GM18868 (cell line): Measurements from ENCODE around the gene DNAJC12.
A peak's percentile ranks its signal among the peaks of the same experiment; 100 is the strongest.
"Not testable (repeated sequence)": the region's sequence is repeated elsewhere in the genome, so short reads cannot be mapped to it uniquely, and the experiment has no call there.

Source experiments
- ATAC-seq: cut with Tn5 transposase; IDR thresholded peaks from one replicate; pipeline ENCODE4 v1.9.1; 2021; ENCODE audit warnings: mild to moderate bottlenecking, moderate library complexity; ENCODE audit not compliant: unreplicated experiment

The DNAJC12 gene

DNA sequence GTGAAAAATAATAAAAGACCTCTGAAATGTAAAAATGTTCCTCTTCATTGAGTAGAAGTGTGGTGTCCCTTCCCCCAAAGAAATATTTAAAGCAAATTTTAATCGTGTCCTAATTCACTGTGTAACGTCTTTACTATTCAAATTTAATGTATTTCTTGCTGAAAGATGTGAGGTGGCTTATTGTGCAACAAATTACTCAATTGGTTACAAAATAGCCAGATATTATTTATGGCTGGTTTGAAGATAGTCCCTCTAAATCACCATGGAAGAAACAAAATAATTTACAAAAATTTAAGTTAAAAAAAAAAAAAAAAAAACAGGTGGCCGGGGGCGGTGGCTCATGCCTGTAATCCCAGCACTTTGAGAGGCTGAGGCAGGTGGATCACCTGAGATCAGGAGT, 43.7 kb downstream of the DNAJC12 start:
- no peak for ATAC-seq

DNA sequence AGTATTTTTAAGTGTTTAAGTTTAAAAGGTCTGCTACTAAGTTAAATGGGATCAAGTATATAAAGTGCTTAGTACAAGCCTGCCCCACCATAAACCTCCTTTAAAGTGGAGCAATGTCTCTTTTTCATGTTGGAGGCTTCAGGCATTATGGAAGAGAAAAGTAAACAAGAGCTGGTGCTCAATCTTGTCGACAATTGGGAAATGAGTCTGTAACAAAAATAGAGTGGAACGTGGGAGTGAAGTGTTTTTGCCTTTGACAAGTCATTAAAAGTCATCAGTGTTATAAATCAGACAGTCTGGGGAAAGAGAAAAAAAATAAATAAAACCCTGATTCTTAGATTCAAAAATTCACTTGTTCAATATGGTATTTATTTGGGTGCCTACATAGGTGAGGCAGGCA, 44.7 kb downstream of the DNAJC12 start:
- ATAC-seq, result no peak

DNA sequence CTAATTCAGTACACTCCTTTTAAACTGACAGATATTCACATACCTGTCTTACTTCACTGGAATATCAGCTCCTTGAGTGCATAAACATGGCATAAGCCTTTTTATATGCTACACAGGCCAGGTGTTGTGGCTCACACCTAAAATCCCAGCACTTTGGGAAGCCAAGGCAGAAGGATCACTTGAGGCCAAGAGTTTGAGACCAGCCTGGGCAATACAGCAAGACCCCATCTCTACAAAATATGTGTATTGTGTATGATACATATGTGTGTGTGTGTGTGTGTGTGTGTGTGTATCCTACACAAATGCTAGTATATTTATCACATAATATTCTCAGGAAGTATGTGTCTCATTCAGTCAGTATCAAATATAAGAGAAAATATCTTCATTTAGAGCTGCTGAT, 45.3 kb downstream of the DNAJC12 start:
- no peak for ATAC-seq

DNA sequence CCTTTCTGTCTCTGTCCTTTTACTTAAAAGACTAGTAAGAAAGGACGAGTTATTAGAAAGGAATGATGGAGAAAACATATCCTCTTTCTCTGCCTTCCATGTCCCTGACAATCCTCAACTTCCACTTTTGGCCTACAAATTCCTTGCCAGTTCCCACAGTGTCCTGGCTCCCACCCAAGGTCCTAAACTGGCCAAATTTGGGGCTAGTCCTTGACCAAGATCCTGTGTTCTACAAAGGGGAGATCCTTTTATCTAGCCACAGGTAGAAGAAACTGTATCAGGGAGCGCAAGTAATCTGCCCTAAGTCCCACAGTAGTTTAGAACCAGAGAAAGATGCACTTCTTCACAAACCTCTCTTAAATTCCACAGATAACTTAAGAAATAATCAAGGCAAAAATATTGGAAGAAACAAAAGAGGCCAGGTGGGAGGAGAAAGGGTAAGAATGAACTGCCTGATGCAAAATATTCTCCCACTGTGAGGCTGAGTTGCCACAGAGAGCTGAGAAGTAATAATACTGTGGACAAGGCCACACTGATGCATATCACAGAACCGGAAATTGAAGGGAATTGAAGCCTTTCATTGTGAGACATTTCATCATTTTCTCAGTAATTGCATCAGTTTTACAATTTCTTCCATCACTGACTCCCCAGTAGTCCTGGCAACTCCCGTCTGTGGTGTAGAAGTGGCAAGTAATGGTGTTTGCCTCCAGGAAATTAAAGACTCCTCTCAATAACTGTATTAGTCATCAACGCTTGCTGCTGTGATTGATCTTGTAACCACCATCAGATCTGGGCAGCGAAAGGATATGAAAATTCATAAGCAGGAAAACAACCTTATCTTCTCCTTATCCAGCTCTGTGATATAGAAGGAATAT, 47.2 kb downstream of the DNAJC12 start:
- peak; percentile 56 for ATAC-seq

DNA sequence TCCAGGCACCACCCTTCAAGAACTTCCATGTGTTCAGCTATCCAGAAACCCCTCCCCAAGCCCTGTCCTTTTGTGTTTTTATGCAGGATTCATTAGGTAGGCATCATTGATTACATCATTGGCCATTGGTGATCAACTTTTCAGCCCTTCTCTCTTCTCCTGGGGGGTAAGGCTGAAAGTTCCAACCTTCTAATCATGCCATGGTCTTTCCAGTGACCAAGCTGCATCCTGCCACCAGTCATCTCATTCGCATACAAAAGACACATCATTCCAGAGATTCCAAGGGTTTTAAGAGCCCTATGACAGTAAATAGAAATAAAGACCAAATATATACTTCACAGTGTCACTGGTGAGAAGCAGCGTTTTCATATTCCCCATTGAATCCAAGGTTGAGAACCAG, 48.2 kb downstream of the DNAJC12 start:
- ATAC-seq, result no peak

DNA sequence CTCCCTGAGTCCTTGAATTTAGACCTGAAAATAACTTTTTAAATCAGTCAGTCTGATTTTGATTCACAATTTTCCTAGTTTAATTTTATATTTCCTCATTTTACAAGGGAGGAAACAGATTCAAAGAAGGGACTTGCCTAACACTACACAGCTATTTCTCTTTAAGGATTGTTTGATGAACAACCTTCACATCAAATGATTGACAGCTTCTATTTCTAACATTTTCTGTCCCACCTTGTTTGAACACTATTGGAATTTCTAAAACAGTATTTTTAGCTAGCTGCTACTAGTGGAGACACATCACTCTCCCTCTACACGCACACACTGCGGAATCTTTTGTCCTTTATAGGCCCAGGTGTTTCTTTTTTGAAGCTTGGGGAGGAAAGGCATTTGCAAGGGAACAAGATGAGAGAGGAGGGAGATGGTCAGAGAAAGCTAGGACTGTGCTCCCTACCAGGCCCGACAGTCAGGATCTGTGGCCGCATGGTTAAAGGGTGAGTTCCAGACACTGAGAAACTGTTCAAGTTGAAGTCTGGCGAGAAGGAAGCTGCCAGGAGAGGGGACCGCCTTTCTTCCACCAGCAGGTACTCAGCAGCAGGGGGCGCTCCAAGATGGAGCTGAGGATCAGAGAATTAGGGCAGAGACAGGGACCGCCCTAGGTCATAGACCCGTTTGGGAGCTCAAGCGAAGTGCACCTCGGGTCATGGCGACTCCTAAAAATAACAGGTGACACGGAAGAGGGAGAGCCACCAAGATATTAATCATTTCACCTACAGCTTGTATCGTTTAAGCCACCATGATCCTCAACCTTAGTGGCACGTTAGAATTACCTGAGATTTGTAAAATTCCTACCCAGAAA, 49.7 kb downstream of the DNAJC12 start:
- peak; percentile 69 for ATAC-seq

DNA sequence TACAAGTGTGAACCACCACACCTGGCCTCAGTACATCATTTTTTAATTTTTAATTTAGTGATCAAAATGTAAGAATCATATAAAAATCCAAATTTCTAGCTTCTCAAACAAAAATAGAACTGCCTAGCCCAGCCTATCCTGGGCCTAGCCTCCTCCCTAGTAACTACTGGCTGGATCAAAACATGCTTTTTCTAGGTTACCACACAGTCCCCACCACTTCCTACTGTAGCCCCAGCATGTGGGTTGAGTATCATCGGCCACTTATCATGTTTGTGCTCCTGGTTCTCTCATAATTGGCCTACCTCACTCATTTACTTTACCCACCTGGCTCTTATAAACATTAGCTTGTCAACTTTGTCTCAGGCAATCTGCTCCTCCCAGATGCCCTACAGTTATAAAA, 52.9 kb downstream of the DNAJC12 start:
- ATAC-seq, result no peak

DNA sequence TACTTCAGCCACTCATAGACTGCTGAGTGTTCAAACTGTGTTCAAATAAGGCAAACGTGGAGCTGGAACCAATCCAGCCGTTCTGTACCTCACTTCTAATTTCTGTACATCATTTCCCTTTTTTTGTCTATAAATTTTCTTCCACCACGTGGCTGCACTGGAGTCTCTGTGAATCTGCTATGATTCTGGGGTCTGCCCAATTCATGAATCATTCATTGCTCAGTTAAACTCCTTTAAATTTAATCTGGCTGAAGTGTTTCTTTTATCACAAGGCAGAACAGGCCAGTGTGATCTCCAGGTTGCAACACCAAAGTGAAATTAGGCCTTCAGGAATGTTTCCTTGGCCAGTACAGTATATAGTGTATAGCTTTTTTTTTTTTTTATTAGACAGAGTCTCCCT, 53.5 kb downstream of the DNAJC12 start:
- ATAC-seq, result no peak

DNA sequence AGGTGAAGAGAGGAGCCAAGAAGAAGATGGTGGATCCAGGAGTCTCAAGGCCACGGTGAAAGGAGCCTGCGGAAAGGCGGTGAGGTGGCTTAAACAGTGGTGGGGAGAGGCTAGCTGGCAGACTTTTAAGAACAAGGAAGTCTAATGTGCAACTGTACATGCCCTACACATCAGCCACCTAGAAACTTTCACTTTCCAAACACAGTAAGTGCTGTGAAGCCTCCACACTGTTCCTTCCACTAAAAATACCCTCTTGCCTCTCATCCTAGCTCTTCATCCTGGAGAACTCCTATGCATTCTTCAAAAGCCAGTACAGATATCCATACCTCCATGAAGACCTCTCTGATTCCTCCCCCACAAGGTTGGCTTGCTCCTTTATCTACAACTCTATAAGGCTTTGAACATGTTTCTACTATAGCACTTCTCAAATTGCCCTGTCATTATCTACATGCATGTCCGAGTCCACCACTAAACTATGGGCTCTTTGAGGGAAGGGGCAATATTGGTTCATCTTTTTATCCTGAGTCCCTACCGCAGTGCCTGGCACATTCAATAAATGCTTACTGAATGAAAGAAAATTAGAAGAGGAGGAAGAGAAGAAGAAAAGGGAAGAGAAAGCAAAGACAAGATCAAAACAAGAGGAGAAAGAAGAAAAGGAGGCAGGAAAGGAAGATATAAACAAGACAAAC, 54.2 kb downstream of the DNAJC12 start:
- ATAC-seq, result peak; percentile 50

DNA sequence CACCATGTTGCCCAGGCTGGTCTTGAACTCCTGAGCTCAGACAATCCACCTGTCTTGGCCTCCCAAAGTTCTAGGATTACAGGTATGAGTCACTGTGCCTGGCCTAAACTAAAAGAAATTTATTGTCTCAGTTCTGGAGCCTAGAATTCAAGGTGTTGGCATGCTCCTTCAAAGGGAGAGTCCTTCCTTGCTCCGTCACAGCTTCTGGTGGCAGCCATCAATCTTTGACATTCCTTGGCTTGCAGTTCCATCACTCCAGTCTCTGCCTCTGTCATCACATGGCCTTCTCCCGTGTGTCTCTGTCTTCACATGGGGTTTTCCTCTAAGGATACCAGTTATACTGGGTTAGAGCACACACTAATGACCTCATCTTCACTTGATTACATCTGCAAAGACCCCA, 55.5 kb downstream of the DNAJC12 start:
- ATAC-seq, result no peak

DNA sequence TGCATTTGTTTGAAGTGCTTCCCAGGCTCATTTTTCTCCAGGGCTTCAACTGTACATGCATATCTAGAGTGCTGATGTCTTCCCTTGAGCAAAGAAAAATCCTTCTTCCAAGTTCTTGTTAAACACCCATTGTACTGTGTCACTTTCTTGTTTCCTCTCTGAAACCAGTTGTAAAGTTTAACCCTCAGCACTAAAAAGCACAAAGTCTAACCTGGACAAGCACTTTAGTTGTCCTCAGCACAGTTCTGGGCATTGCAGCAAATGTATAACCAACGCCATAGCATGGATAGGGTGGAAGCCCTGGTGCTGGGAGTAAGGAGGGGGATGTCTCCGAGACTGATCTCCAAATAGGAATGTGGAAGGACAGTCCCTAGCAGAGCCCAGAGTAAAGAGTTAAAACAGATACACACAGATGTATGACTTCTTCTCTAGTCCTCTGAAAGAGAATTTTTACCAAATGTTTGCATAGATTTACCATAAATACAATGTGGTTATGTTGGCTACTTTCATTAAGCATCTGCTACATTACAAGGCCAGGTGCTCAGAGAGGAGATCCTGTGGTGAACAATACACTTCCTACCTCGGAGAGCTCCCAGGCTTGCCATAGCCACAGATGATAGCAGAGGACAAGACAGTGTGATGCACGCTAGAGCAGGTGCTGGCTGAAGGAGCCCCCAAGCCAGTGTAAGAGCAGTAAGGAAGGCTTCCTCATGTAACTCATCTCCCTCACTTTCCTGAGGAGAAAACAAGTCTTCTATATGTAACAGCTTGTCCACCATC, 57.0 kb downstream of the DNAJC12 start:
- ATAC-seq, result peak; percentile 53

DNA sequence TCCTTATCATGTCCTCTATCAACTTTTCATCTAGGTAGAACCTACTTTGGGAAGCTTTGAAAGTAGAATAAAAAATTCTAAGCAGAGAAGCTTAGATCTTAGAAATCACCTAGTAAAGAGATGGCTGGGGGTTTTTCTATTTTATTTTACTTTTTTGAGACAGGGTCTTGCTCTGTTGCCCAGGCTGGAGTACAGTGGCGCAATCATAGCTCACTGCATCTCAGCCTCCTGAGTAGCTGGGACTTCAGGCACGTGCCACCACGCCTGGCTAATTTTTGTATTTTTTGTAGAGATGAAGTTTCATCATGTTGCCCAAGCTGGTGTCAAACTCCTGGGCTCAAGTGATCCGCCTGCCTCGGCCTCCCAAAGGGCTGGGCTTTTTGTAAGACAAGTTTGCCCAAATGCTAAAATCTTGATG, 57.8 kb downstream of the DNAJC12 start:
- not testable (repeated sequence) for ATAC-seq

DNA sequence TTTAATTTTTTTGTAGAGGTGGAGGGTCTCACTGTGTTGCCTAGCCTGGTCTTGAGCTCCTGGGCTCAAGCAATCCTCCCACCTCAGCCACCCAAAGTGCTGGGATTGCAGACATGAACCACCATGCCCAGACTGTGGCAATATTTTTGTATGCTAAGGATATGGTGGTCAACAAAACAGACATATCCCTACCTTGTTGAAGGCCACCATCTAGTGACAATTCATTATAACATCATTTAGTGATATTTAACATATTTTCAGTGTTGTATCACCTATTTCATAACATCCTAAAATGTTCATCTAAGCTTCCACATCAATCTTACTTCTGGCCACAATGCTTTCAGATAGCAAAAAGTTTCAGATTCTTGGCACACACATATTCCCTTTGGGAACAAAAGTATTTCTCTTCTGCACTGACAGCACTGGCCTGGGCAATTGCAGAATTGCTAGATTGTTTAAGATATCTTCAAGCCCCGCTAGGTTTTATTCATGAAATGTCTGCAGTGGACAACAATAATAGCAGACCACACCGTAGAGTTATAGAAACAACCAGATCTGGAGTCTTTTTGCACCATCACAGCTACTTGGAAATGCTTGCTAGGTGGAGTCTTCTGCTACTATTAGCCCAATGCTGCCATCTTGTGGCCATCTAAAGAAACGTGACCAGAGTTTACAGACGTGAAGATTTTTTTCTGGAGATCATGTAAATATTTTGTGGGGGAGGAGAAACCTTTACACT, 58.4 kb downstream of the DNAJC12 start:
- ATAC-seq, result peak; percentile 44

DNA sequence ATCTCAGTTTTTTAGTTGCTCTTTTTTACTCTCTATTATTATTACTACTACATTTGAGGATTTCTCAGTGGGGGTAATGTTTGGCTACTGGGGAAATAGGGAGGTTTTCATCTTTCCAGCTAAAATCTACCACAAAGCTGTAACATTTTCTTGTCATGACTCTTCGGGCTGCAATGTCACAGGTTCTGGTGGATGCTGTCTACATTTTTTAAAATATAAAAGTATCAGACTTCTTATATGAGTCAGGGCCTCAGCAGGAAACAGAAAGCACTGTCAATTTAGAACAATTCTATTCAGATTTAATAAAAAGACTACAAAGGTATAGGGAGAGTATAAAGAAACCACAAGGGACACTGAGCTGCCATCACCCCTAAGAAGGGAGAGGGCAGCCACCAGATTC, 61.6 kb downstream of the DNAJC12 start:
- no peak for ATAC-seq

DNA sequence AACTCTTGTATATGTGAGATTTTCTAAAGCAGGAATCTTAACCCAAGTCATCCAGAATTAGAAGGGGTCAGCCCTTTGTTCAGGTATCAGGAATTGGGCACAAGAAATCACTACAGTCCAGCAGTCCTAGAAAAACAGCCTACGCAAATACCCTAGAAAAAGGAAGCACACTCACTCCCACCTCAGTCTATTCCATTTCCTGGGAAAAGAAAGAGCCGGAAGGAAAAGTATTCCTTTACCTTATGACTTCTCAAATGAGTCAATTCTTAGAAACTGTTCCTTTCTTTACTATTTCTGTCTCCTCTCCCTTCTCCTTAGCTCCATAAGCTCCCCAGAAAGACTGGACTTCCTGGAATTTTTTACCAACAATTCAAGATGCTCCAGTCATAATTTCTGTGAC, 62.7 kb downstream of the DNAJC12 start:
- no peak for ATAC-seq

DNA sequence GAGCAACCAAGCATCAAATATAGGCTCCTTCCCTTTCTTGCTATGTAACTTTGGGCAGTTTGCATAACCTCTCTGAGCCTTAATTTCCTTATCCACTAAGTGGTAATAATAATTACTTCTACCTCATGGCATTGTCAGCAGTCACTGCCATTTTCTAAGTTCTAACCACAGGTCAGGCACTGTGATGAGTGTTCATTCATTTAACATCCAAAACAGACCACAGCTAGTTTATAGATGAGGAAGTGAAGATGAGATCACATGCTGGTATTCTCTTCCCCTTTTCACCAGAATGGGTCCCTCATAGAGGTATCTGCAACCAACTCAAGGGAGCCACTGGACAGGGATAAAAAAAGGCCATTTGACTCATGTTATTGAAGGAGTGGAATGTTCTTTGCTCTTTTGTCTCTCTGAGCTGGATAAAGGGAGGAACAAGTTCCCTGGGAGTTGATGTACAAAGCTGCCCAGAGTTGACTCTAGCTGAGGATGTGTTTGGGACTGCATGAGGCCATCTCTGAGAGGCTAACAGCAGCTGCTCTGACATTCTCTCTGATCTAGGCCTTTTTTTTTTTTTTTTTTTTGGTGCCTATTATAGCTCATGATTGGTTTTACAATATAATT, 65.0 kb downstream of the DNAJC12 start:
- ATAC-seq, result peak; percentile 92

DNA sequence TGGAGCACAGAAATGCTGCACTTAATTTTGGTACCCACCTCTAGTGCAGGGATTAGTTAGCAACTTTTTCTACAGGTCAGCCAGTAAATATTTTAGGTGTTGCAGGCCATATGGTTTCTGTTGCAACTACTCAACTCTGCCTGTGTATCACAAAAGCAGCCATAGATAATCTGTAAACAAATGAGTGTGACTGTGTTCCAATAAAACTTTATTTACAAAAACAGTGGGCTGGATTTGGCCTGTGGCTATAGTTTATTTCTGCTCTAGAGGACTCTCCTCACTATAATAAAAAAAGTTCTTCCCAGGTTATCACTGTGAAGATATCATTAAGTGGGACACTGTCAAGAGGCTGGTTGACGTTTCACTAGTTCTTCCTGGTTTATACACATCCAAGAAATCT, 65.8 kb downstream of the DNAJC12 start:
- ATAC-seq, result no peak

DNA sequence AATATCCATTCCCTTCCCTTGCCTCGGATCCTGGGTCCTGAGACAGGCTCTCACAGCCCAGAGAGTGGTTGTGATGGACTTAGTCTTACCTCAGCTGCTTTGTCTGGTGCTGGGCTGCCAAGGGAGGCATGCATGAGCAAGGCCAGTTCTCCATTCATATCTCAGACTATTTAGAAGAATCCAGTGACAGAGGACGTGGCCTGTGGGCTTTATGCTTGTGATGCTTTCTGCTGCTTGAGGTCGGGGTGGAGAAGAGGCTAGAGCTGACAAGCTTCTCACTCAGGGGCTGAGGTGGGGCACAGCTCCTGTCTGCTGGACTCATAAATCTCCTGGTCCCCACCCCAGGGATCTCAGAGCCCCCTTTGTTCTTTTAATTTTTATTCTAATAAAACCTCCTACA, 66.8 kb downstream of the DNAJC12 start:
- peak; percentile 9 for ATAC-seq

DNA sequence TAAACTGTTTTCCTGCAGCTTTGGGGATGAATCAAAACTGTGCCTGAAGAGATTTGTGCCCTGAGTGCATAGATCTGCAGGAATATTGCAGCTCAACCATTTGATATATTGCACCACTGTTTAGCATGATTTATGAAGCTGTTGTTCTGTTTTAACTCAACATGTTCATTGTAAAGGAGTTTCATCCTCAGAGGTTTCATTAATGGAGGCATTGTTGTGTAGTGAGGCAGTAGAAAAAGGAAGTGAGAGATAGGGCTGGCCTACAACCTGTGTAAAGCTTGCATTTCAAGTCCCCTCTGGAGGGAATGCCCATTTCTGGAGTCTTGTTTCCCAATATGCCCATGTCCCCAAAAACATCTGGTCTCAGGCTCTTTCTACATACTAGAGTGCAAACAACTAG, 67.5 kb downstream of the DNAJC12 start:
- ATAC-seq, result peak; percentile 67

DNA sequence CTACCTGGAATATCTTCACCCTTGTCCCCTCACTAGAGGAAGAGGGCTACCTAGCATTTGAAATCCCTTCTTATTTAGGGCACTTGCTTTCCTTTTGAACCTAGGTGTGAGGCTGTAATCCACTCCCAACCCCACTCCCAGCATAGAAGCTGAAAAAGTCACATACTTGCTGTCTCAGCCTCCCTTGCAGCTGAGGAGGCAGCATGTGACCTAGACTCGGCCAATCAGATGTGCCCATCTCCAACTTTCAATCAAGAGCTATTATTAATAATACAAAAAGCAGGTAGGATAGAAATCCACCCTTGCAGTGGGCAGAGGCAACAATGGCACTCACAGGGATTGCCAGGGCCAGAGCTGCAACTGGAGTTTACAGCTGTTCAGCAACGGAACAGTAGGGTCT, 70.7 kb downstream of the DNAJC12 start:
- ATAC-seq, result no peak
